ENCODE results near the gene DIRAS2.

The DIRAS2 gene

GRCh38 chr9:90640361-90640760, 2.3 kb downstream of the DIRAS2 start:
- DNase-seq (ENCODE audit: low spot score) = no peak
- TF ChIP-seq CTCF (IDR thresholded peaks at IDR 0.05; ENCODE audit: extremely low read depth, missing control alignments) = no peak

GRCh38 chr9:90637626-90638025, 5.0 kb downstream of the DIRAS2 start:
- DNase-seq (ENCODE audit: low spot score) = no peak
- TF ChIP-seq CTCF (IDR thresholded peaks at IDR 0.05; ENCODE audit: extremely low read depth, missing control alignments) = no peak

- TF ChIP-seq CTCF (IDR thresholded peaks at IDR 0.05; ENCODE audit: extremely low read depth, missing control alignments) = no peak
- no peak for DNase-seq (ENCODE audit: low spot score)
Observed at GRCh38 chr9:90632647-90633207, 9.9 kb downstream of the DIRAS2 start.

GRCh38 chr9:90631964-90632363, 10.7 kb downstream of the DIRAS2 start:
- TF ChIP-seq CTCF (IDR thresholded peaks at IDR 0.05; ENCODE audit: extremely low read depth, missing control alignments) = no peak
- no peak for DNase-seq (ENCODE audit: low spot score)

GRCh38 chr9:90629991-90630390, 12.6 kb downstream of the DIRAS2 start:
- no peak for DNase-seq (ENCODE audit: low spot score)
- no peak for TF ChIP-seq CTCF (IDR thresholded peaks at IDR 0.05; ENCODE audit: extremely low read depth, missing control alignments)

- TF ChIP-seq CTCF (IDR thresholded peaks at IDR 0.05; ENCODE audit: extremely low read depth, missing control alignments) = no peak
- no peak for DNase-seq (ENCODE audit: low spot score)
Observed at GRCh38 chr9:90629354-90629753, 13.3 kb downstream of the DIRAS2 start.

GRCh38 chr9:90616806-90617205, 25.8 kb downstream of the DIRAS2 start:
- TF ChIP-seq CTCF (IDR thresholded peaks at IDR 0.05; ENCODE audit: extremely low read depth, missing control alignments) = no peak

More at GRCh38 chr9:90616806-90617205, 25.8 kb downstream of the DIRAS2 start:
- DNase-seq (ENCODE audit: low spot score) = no peak

Measured in GM20000 (cell line).